ENCODE data around the gene TSPAN32. TPM values are rescaled to one million over a fixed set of nuclear protein-coding genes. Genes with fewer than 3 reads are reported as not detected.

Gene TSPAN32
- not detected for polyA plus RNA-seq (2012; ENCODE audit: missing spikeins)

GRCh38 chr11:2301631-2302305 is at the start of gene TSPAN32, which contains the start of gene C11orf21:
TSS of gene TSPAN32 (plus strand) at chr11:2302013. CDS start at chr11:2302150, 137 bp downstream.
TSS of gene C11orf21 (minus strand) at chr11:2301918. CDS start at chr11:2301808, 110 bp downstream.
- FAIRE-seq (no peak), DNase-seq (ENCODE audit: insufficient read length) (no peak)
- no peak for TF ChIP-seq POLR2AphosphoS5 (IDR thresholded peaks at IDR 0.05; ENCODE audit: low read depth, low read length)
- no peak for TF ChIP-seq TAF1 (IDR thresholded peaks at IDR 0.05; ENCODE audit: borderline replicate concordance, low read depth, low read length)

- no peak for TF ChIP-seq TAF1 (IDR thresholded peaks at IDR 0.05; ENCODE audit: borderline replicate concordance, low read depth, low read length)
- TF ChIP-seq POLR2AphosphoS5 (IDR thresholded peaks at IDR 0.05; ENCODE audit: low read depth, low read length) = no peak
- TF ChIP-seq POLR2A (IDR thresholded peaks at IDR 0.05; ENCODE audit: low read depth, low read length) = no peak
- DNase-seq (ENCODE audit: insufficient read length) (no peak), FAIRE-seq (no peak)
Observed at GRCh38 chr11:2252018-2252417, 49.8 kb upstream of the TSPAN32 start.

GRCh38 chr11:2256293-2256913 is 45.4 kb upstream of the TSPAN32 start:
- no peak for DNase-seq (ENCODE audit: insufficient read length)
- no peak for FAIRE-seq
- TF ChIP-seq POLR2A (IDR thresholded peaks at IDR 0.05; ENCODE audit: low read depth, low read length) (no peak), TAF1 (IDR thresholded peaks at IDR 0.05; ENCODE audit: borderline replicate concordance, low read depth, low read length) (no peak), POLR2AphosphoS5 (IDR thresholded peaks at IDR 0.05; ENCODE audit: low read depth, low read length) (no peak)

- no peak for TF ChIP-seq POLR2AphosphoS5 (IDR thresholded peaks at IDR 0.05; ENCODE audit: low read depth, low read length)
- FAIRE-seq (no peak), DNase-seq (ENCODE audit: insufficient read length) (no peak)
Observed at GRCh38 chr11:2256951-2257700, 44.7 kb upstream of the TSPAN32 start.

- FAIRE-seq = no peak
- TF ChIP-seq POLR2AphosphoS5 (IDR thresholded peaks at IDR 0.05; ENCODE audit: low read depth, low read length) (no peak), TAF1 (IDR thresholded peaks at IDR 0.05; ENCODE audit: borderline replicate concordance, low read depth, low read length) (no peak), POLR2A (IDR thresholded peaks at IDR 0.05; ENCODE audit: low read depth, low read length) (no peak)
- DNase-seq (ENCODE audit: insufficient read length) = no peak
Observed at GRCh38 chr11:2258501-2259465, 43.0 kb upstream of the TSPAN32 start.

- TF ChIP-seq POLR2A (IDR thresholded peaks at IDR 0.05; ENCODE audit: low read depth, low read length) = no peak
- no peak for TF ChIP-seq POLR2AphosphoS5 (IDR thresholded peaks at IDR 0.05; ENCODE audit: low read depth, low read length)
- TF ChIP-seq TAF1 (IDR thresholded peaks at IDR 0.05; ENCODE audit: borderline replicate concordance, low read depth, low read length) = no peak
- DNase-seq (ENCODE audit: insufficient read length) (no peak), FAIRE-seq (no peak)
Observed at GRCh38 chr11:2259466-2259830, 42.4 kb upstream of the TSPAN32 start.

- no peak for FAIRE-seq
- no peak for DNase-seq (ENCODE audit: insufficient read length)
- TF ChIP-seq TAF1 (IDR thresholded peaks at IDR 0.05; ENCODE audit: borderline replicate concordance, low read depth, low read length) (no peak), POLR2A (IDR thresholded peaks at IDR 0.05; ENCODE audit: low read depth, low read length) (no peak), POLR2AphosphoS5 (IDR thresholded peaks at IDR 0.05; ENCODE audit: low read depth, low read length) (no peak)
Observed at GRCh38 chr11:2259897-2260451, 41.8 kb upstream of the TSPAN32 start.

- FAIRE-seq = no peak
- DNase-seq (ENCODE audit: insufficient read length) = no peak
- TF ChIP-seq POLR2A (IDR thresholded peaks at IDR 0.05; ENCODE audit: low read depth, low read length) (no peak), POLR2AphosphoS5 (IDR thresholded peaks at IDR 0.05; ENCODE audit: low read depth, low read length) (no peak), TAF1 (IDR thresholded peaks at IDR 0.05; ENCODE audit: borderline replicate concordance, low read depth, low read length) (no peak)
Observed at GRCh38 chr11:2260491-2261364, 41.1 kb upstream of the TSPAN32 start.

GRCh38 chr11:2261436-2262230 is 40.2 kb upstream of the TSPAN32 start:
- TF ChIP-seq POLR2AphosphoS5 (IDR thresholded peaks at IDR 0.05; ENCODE audit: low read depth, low read length) (no peak), TAF1 (IDR thresholded peaks at IDR 0.05; ENCODE audit: borderline replicate concordance, low read depth, low read length) (no peak), POLR2A (IDR thresholded peaks at IDR 0.05; ENCODE audit: low read depth, low read length) (no peak)
- DNase-seq (ENCODE audit: insufficient read length) (no peak), FAIRE-seq (no peak)

Measured in GM12892 (cell line).